ENCODE results near the gene B4GALT1.
A peak's percentile ranks its signal among the peaks of the same experiment; 100 is the strongest.
"Not testable (repeated sequence)": the region's sequence is repeated elsewhere in the genome, so short reads cannot be mapped to it uniquely, and the experiment has no call there.

Gene B4GALT1

GRCh38 chr9:33166231-33167083 is 679 bp downstream of the B4GALT1 start:
- DNase-seq (ENCODE audit: low read depth), result no peak
- H3K4me3 ChIP-seq (ENCODE audit: low read depth, low read length), result peak overlapping the region; percentile 93
- TF ChIP-seq CTCF (IDR thresholded peaks at IDR 0.05; ENCODE audit: low read depth, low read length, missing control alignments), result no peak

GRCh38 chr9:33165263-33166151 is 1.6 kb downstream of the B4GALT1 start:
- H3K4me3 ChIP-seq (ENCODE audit: low read depth, low read length), result peak overlapping the region; percentile 93
- TF ChIP-seq CTCF (IDR thresholded peaks at IDR 0.05; ENCODE audit: low read depth, low read length, missing control alignments), result no peak
- DNase-seq (ENCODE audit: low read depth), result no peak

- H3K4me3 ChIP-seq (ENCODE audit: low read depth, low read length), result peak overlapping the region; percentile 93
- DNase-seq (ENCODE audit: low read depth), result not testable (repeated sequence)
Observed at GRCh38 chr9:33164921-33165262, 2.2 kb downstream of the B4GALT1 start.

GRCh38 chr9:33164138-33164809 is 2.9 kb downstream of the B4GALT1 start:
- DNase-seq (ENCODE audit: low read depth), result peak; percentile 76
- no peak for TF ChIP-seq CTCF (IDR thresholded peaks at IDR 0.05; ENCODE audit: low read depth, low read length, missing control alignments)
- H3K4me3 ChIP-seq (ENCODE audit: low read depth, low read length), result peak overlapping the region; percentile 93

GRCh38 chr9:33163433-33164137 is 3.6 kb downstream of the B4GALT1 start:
- H3K4me3 ChIP-seq (ENCODE audit: low read depth, low read length), result peak overlapping the region; percentile 93
- no peak for DNase-seq (ENCODE audit: low read depth)
- TF ChIP-seq CTCF (IDR thresholded peaks at IDR 0.05; ENCODE audit: low read depth, low read length, missing control alignments), result no peak

- peak overlapping the region; percentile 93 for H3K4me3 ChIP-seq (ENCODE audit: low read depth, low read length)
- TF ChIP-seq CTCF (IDR thresholded peaks at IDR 0.05; ENCODE audit: low read depth, low read length, missing control alignments), result no peak
- DNase-seq (ENCODE audit: low read depth), result no peak
Observed at GRCh38 chr9:33162721-33163311, 4.3 kb downstream of the B4GALT1 start.
